ENCODE results near the gene ATAD3B. TPM values are rescaled to one million over a fixed set of nuclear protein-coding genes. Genes with fewer than 3 reads are reported as not detected.

The ATAD3B gene
- total and polyA plus RNA-seq, 4 donors: 6.4 to 14.3 (median 10.3) TPM

DNA sequence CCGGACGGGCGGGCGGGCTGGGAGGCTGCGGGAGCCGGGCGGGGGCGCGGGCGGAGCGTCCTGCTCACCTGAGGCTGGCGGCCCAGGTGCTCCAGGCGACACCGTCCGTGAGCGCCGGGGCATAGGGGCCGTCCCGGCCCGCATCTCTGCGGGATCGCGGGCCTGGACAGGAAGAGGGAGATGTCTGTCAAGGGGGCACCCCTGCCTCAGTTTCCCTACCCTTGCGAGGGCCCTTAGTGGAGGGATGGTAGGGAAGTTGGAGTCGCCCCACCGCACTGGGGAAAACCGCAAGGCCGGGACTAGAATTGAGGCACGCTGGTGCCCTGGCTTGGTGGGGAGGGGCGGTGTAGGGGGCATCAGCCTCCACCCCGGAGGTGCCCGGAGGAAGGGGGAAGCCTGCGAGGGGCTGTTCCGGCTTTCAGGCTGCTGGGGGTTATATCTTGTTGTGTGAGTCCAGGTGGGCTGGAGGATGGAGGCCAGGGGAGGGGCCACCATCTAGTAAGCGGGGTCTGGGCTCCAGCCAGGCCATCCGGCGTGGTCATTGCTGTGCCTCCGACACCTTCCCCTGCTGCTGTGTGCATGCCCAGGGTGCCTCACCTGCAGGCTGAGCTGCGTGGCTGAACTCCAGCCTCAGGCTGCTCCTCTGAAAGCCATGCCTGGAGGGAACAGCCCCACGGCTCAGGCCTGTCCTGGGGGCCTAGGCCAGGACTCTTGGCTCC is 35.5 kb upstream of the ATAD3B start:
- WGBS: 17% methylated on average over 40 of the region's 40 CpGs
- Histone ChIP-seq H3K4me3 (ENCODE audit: low read depth in 1 of 3, low read length in 3 of 3) (peak overlapping the region; percentile 74 to 82 (median 75)), H3K27me3 (ENCODE audit: control insufficient read depth in 4 of 4, insufficient read depth in 4 of 4, low read length in 3 of 4) (no peaks in the 10 kb centered on the region), H3K27ac (ENCODE audit: low read depth in 1 of 2, low read length in 2 of 2) (peak overlapping the region in 1 of 2 donors; percentile 62), H3K36me3 (ENCODE audit: control insufficient read depth in 4 of 4, insufficient read depth in 3 of 4, low read depth in 1 of 4, low read length in 3 of 4) (peaks cover 0 to 3% (median 0%) of the 10 kb centered on the region in 4 donors), H3K4me1 (ENCODE audit: control insufficient read depth in 4 of 4, insufficient read depth in 4 of 4, low read length in 3 of 4) (peaks cover 34 to 89% (median 68%) of the 10 kb centered on the region in 4 donors), H3K9ac (ENCODE audit: low read depth in 1 of 2, low read length in 2 of 2) (peak overlapping the region; percentile 5 to 28), H3K9me3 (ENCODE audit: control insufficient read depth in 4 of 4, low read length in 3 of 4) (no peaks in the 10 kb centered on the region)
- TF ChIP-seq, protein P1, sequence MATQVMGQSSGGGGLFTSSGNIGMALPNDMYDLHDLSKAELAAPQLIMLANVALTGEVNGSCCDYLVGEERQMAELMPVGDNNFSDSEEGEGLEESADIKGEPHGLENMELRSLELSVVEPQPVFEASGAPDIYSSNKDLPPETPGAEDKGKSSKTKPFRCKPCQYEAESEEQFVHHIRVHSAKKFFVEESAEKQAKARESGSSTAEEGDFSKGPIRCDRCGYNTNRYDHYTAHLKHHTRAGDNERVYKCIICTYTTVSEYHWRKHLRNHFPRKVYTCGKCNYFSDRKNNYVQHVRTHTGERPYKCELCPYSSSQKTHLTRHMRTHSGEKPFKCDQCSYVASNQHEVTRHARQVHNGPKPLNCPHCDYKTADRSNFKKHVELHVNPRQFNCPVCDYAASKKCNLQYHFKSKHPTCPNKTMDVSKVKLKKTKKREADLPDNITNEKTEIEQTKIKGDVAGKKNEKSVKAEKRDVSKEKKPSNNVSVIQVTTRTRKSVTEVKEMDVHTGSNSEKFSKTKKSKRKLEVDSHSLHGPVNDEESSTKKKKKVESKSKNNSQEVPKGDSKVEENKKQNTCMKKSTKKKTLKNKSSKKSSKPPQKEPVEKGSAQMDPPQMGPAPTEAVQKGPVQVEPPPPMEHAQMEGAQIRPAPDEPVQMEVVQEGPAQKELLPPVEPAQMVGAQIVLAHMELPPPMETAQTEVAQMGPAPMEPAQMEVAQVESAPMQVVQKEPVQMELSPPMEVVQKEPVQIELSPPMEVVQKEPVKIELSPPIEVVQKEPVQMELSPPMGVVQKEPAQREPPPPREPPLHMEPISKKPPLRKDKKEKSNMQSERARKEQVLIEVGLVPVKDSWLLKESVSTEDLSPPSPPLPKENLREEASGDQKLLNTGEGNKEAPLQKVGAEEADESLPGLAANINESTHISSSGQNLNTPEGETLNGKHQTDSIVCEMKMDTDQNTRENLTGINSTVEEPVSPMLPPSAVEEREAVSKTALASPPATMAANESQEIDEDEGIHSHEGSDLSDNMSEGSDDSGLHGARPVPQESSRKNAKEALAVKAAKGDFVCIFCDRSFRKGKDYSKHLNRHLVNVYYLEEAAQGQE (IDR thresholded peaks at IDR 0.05): no peak
- no peak for TF ChIP-seq MAX (IDR thresholded peaks at IDR 0.05)
- no peak for TF ChIP-seq RAD21 (IDR thresholded peaks at IDR 0.05)
- TF ChIP-seq SP1 (IDR thresholded peaks at IDR 0.05): no peak
- TF ChIP-seq YY1 (IDR thresholded peaks at IDR 0.05): no peak
- TF ChIP-seq JUND (IDR thresholded peaks at IDR 0.05): no peak
- no peak for TF ChIP-seq NR2F2 (IDR thresholded peaks at IDR 0.05)
- TF ChIP-seq RXRA (IDR thresholded peaks at IDR 0.05): no peak
- TF ChIP-seq GABPA (IDR thresholded peaks at IDR 0.05 in 1 of 2, conservative IDR thresholded peaks at IDR 0.05 in 1 of 2): no peak
- TF ChIP-seq, protein P2, sequence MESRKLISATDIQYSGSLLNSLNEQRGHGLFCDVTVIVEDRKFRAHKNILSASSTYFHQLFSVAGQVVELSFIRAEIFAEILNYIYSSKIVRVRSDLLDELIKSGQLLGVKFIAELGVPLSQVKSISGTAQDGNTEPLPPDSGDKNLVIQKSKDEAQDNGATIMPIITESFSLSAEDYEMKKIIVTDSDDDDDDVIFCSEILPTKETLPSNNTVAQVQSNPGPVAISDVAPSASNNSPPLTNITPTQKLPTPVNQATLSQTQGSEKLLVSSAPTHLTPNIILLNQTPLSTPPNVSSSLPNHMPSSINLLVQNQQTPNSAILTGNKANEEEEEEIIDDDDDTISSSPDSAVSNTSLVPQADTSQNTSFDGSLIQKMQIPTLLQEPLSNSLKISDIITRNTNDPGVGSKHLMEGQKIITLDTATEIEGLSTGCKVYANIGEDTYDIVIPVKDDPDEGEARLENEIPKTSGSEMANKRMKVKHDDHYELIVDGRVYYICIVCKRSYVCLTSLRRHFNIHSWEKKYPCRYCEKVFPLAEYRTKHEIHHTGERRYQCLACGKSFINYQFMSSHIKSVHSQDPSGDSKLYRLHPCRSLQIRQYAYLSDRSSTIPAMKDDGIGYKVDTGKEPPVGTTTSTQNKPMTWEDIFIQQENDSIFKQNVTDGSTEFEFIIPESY (IDR thresholded peaks at IDR 0.05): no peak
- TF ChIP-seq FOXA2 (IDR thresholded peaks at IDR 0.05): no peak
- no peak for TF ChIP-seq FOXA1 (IDR thresholded peaks at IDR 0.05)
- TF ChIP-seq, protein P3, sequence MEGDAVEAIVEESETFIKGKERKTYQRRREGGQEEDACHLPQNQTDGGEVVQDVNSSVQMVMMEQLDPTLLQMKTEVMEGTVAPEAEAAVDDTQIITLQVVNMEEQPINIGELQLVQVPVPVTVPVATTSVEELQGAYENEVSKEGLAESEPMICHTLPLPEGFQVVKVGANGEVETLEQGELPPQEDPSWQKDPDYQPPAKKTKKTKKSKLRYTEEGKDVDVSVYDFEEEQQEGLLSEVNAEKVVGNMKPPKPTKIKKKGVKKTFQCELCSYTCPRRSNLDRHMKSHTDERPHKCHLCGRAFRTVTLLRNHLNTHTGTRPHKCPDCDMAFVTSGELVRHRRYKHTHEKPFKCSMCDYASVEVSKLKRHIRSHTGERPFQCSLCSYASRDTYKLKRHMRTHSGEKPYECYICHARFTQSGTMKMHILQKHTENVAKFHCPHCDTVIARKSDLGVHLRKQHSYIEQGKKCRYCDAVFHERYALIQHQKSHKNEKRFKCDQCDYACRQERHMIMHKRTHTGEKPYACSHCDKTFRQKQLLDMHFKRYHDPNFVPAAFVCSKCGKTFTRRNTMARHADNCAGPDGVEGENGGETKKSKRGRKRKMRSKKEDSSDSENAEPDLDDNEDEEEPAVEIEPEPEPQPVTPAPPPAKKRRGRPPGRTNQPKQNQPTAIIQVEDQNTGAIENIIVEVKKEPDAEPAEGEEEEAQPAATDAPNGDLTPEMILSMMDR (IDR thresholded peaks at IDR 0.05; ENCODE audit: low read depth, low read length, missing input control): no peak
- TF ChIP-seq HNF4A (conservative IDR thresholded peaks at IDR 0.05): no peak
- TF ChIP-seq HNF4G (IDR thresholded peaks at IDR 0.05): no peak
- TF ChIP-seq ATF3 (IDR thresholded peaks at IDR 0.05): no peak
- DNase-seq (ENCODE audit: low spot score): no peak

All from liver (tissue), 9 donors.